ENCODE results near the gene TNK1. TPM values are rescaled to one million over a fixed set of nuclear protein-coding genes. Genes with fewer than 3 reads are reported as not detected.

Gene TNK1
- total and polyA plus RNA-seq, 2 of the 8 experiments (the other 6 are each of a cell fraction or from before 2014, with no cell fraction given): 7.6 to 9.5 TPM

DNA sequence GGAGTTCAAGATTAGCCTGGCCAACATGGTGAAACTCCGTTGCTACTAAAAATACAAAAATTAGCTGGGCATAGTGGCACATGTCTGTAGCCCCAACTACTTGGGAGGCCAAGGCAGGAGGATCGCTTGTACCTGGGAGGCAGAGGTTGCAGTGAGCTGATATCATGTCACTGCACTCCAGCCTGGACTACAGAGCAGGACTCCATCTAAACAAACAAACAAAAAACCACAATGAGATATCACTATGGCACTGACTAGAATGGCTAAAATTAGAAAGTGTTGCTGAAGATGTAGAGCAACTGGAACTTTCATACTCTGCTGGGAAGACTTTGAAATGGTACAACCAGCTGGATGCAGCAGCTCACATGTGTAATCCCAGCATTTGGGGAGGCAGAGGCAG, 6.5 kb upstream of the TNK1 start:
- TF ChIP-seq CHD1 (IDR thresholded peaks at IDR 0.05; ENCODE audit: low read depth, low read length): no peak
- TF ChIP-seq SRF (IDR thresholded peaks at IDR 0.05; ENCODE audit: low read depth, low read length): no peak
- TF ChIP-seq TEAD4 (IDR thresholded peaks at IDR 0.05; ENCODE audit: low read depth, low read length): no peak
- TF ChIP-seq ZNF274 (IDR thresholded peaks at IDR 0.05; ENCODE audit: borderline replicate concordance, extremely low read depth, low read length): no peak
- TF ChIP-seq GABPA (IDR thresholded peaks at IDR 0.05; ENCODE audit: borderline replicate concordance, insufficient read depth, low read length): no peak
- no peak overlapping the region for H3K9ac ChIP-seq (replicated peaks in 1 of 4; ENCODE audit: extremely low read depth in 1 of 4, low read depth in 3 of 4, low read length in 3 of 4)
- H2BK5ac ChIP-seq (ENCODE audit: low read depth, low read length): no peak overlapping the region
- no peak overlapping the region for H2AFZ ChIP-seq (ENCODE audit: low read length)
- peaks cover 0 to 3% of the 10 kb centered on the region in 2 experiments; a peak in 1 of 4 replicates for H3K9me3 ChIP-seq (ENCODE audit: insufficient read depth in 2 of 2, low read depth in 1 of 2, low read length in 1 of 2)
- no peaks in the 10 kb centered on the region; a peak in 1 of 7 replicates for H3K4me1 ChIP-seq (replicated peaks in 1 of 4; ENCODE audit: control insufficient read depth in 3 of 4, insufficient read depth in 4 of 4, low read length in 3 of 4)
- H3K27ac ChIP-seq (ENCODE audit: low read depth, low read length): no peak overlapping the region
- no peaks in the 10 kb centered on the region for H3K79me1 ChIP-seq (ENCODE audit: low read depth, low read length)
- no peak overlapping the region for H3K4ac ChIP-seq (replicated peaks; ENCODE audit: insufficient read length, low read depth, low read length)
- FAIRE-seq (no peak), DNase-seq (ENCODE audit: low read depth in 1 of 2, low spot score in 2 of 2) (no peak)
- no peak overlapping the region for H2BK12ac ChIP-seq (ENCODE audit: low read depth, low read length)
- H2BK15ac ChIP-seq (ENCODE audit: low read length): no peak overlapping the region
- no peak overlapping the region for H3K23ac ChIP-seq (ENCODE audit: insufficient read length)
- no peak overlapping the region for H3K4me2 ChIP-seq (ENCODE audit: insufficient read depth in 1 of 2, low read depth in 2 of 2, low read length in 2 of 2)
- no peak overlapping the region for H2BK120ac ChIP-seq (replicated peaks; ENCODE audit: low read depth, low read length)
- no peak overlapping the region for H4K5ac ChIP-seq (ENCODE audit: insufficient read length, low read depth, low read length)
- no peaks in the 10 kb centered on the region for H3K23me2 ChIP-seq (ENCODE audit: low read depth, low read length)
- ChIA-PET POLR2A (ENCODE audit: partially characterized antibody) (interaction anchor here (1.2 kb wide), 1 partner anchor 12 kb away, joined by 6 read pairs; no protein-coding TSS in a partner anchor), CTCF (ENCODE audit: partially characterized antibody) (interaction anchor here (0.7 to 1.9 kb wide), 6 partner anchors 12 to 151 kb away, joined by 3 to 7 read pairs (median 4); partner anchors contain the start of gene FGF11)
- no peak overlapping the region for H3K56ac ChIP-seq (replicated peaks; ENCODE audit: insufficient read length, low read depth, low read length)
- H4K8ac ChIP-seq (ENCODE audit: extremely low read depth, insufficient read depth, low read length): no peak overlapping the region
- no peak overlapping the region for H3K4me3 ChIP-seq (ENCODE audit: extremely low read depth in 1 of 4, insufficient read depth in 2 of 4, low read depth in 3 of 4, low read length in 4 of 4)
- no peaks in the 10 kb centered on the region; a peak in 1 of 7 replicates for H3K27me3 ChIP-seq (replicated peaks in 1 of 4; ENCODE audit: control insufficient read depth in 3 of 4, extremely low read depth in 1 of 4, insufficient read depth in 3 of 4, low read length in 3 of 4)
- no peak overlapping the region for H3K14ac ChIP-seq (ENCODE audit: insufficient read length)
- 97% methylated on average over 2 of the region's 2 CpGs; no CpG with 5 or more reads in 1 of the 2 experiments for WGBS, 2 experiments (ENCODE audit: extremely low coverage in 1 of 2, insufficient coverage in 1 of 2, insufficient read length in 1 of 2, insufficient replicate concordance in 2 of 2, low coverage in 1 of 2, low lambda C conversion rate in 2 of 2, missing lambda C conversion rate in 1 of 2)
- H3K79me2 ChIP-seq (ENCODE audit: control insufficient read depth in 1 of 2, insufficient read depth in 2 of 2, low read length in 2 of 2): no peaks in the 10 kb centered on the region
- H4K20me1 ChIP-seq (replicated peaks in 1 of 2; ENCODE audit: control insufficient read depth in 1 of 2, insufficient read depth in 2 of 2, low read length in 2 of 2): no peaks in the 10 kb centered on the region
- no peaks in the 10 kb centered on the region for H3K36me3 ChIP-seq (ENCODE audit: control insufficient read depth in 2 of 4, insufficient read depth in 4 of 4, low read length in 3 of 4)
- no peak overlapping the region for H3K18ac ChIP-seq (ENCODE audit: extremely low read depth, low read length)
- H2BK20ac ChIP-seq (ENCODE audit: low read length): no peak overlapping the region
- no peak overlapping the region for H2AK5ac ChIP-seq (ENCODE audit: low read depth, low read length)
- H4K91ac ChIP-seq (replicated peaks; ENCODE audit: insufficient read length, low read length): no peak overlapping the region
